ENCODE measurements around the gene IL18RAP. TPM values are rescaled to one million over a fixed set of nuclear protein-coding genes. Genes with fewer than 3 reads are reported as not detected.

IL18RAP gene
- total and polyA plus RNA-seq, 2 experiments from 2014 or later, result not detected

GRCh38 chr2:102399499-102400141, 23.3 kb upstream of the IL18RAP start (continued):
- TF ChIP-seq, protein P1, sequence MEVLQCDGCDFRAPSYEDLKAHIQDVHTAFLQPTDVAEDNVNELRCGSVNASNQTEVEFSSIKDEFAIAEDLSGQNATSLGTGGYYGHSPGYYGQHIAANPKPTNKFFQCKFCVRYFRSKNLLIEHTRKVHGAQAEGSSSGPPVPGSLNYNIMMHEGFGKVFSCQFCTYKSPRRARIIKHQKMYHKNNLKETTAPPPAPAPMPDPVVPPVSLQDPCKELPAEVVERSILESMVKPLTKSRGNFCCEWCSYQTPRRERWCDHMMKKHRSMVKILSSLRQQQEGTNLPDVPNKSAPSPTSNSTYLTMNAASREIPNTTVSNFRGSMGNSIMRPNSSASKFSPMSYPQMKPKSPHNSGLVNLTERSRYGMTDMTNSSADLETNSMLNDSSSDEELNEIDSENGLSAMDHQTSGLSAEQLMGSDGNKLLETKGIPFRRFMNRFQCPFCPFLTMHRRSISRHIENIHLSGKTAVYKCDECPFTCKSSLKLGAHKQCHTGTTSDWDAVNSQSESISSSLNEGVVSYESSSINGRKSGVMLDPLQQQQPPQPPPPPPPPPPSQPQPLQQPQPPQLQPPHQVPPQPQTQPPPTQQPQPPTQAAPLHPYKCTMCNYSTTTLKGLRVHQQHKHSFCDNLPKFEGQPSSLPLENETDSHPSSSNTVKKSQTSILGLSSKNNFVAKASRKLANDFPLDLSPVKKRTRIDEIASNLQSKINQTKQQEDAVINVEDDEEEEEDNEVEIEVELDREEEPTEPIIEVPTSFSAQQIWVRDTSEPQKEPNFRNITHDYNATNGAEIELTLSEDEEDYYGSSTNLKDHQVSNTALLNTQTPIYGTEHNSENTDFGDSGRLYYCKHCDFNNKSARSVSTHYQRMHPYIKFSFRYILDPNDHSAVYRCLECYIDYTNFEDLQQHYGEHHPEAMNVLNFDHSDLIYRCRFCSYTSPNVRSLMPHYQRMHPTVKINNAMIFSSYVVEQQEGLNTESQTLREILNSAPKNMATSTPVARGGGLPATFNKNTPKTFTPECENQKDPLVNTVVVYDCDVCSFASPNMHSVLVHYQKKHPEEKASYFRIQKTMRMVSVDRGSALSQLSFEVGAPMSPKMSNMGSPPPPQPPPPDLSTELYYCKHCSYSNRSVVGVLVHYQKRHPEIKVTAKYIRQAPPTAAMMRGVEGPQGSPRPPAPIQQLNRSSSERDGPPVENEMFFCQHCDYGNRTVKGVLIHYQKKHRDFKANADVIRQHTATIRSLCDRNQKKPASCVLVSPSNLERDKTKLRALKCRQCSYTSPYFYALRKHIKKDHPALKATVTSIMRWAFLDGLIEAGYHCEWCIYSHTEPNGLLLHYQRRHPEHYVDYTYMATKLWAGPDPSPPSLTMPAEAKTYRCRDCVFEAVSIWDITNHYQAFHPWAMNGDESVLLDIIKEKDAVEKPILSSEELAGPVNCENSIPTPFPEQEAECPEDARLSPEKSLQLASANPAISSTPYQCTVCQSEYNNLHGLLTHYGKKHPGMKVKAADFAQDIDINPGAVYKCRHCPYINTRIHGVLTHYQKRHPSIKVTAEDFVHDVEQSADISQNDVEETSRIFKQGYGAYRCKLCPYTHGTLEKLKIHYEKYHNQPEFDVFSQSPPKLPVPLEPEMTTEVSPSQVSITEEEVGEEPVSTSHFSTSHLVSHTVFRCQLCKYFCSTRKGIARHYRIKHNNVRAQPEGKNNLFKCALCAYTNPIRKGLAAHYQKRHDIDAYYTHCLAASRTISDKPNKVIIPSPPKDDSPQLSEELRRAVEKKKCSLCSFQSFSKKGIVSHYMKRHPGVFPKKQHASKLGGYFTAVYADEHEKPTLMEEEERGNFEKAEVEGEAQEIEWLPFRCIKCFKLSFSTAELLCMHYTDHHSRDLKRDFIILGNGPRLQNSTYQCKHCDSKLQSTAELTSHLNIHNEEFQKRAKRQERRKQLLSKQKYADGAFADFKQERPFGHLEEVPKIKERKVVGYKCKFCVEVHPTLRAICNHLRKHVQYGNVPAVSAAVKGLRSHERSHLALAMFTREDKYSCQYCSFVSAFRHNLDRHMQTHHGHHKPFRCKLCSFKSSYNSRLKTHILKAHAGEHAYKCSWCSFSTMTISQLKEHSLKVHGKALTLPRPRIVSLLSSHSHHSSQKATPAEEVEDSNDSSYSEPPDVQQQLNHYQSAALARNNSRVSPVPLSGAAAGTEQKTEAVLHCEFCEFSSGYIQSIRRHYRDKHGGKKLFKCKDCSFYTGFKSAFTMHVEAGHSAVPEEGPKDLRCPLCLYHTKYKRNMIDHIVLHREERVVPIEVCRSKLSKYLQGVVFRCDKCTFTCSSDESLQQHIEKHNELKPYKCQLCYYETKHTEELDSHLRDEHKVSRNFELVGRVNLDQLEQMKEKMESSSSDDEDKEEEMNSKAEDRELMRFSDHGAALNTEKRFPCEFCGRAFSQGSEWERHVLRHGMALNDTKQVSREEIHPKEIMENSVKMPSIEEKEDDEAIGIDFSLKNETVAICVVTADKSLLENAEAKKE (CRISPR knock-in tag; IDR thresholded peaks at IDR 0.05), result no peak
- TF ChIP-seq POLR2AphosphoS5 (IDR thresholded peaks at IDR 0.05; ENCODE audit: low read depth) (no peak), ZNF114 (CRISPR knock-in tag; IDR thresholded peaks at IDR 0.05) (no peak)
- TF ChIP-seq, protein P2, sequence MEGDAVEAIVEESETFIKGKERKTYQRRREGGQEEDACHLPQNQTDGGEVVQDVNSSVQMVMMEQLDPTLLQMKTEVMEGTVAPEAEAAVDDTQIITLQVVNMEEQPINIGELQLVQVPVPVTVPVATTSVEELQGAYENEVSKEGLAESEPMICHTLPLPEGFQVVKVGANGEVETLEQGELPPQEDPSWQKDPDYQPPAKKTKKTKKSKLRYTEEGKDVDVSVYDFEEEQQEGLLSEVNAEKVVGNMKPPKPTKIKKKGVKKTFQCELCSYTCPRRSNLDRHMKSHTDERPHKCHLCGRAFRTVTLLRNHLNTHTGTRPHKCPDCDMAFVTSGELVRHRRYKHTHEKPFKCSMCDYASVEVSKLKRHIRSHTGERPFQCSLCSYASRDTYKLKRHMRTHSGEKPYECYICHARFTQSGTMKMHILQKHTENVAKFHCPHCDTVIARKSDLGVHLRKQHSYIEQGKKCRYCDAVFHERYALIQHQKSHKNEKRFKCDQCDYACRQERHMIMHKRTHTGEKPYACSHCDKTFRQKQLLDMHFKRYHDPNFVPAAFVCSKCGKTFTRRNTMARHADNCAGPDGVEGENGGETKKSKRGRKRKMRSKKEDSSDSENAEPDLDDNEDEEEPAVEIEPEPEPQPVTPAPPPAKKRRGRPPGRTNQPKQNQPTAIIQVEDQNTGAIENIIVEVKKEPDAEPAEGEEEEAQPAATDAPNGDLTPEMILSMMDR (conservative IDR thresholded peaks at IDR 0.05; ENCODE audit: low read depth in 2 of 2), result no peak

DNA sequence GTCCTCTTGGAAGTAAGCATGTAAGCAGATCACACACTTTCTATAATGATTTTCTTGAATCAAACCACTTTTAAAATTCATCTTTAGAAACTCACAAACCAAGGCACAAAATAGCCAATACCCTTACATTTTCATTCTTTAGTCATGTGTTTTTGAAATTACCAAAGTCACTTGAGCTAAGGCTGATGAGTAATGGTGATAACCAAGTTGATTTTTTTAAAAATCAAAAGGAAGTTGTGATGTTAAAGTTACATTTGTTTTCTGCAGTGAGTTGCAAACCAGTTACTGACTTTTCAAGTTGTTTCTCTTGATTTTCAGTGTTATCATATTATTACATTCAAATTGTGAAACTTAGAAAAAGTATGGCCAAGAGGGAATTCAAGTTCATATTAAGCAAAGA, 21.5 kb upstream of the IL18RAP start:
- Mint-ChIP-seq H3K9me3 (no peaks in the 10 kb centered on the region), H3K4me3 (no peak overlapping the region), H3K36me3 (ENCODE audit: low read depth) (no peaks in the 10 kb centered on the region), H3K27me3 (ENCODE audit: insufficient read depth, low read depth, poor library complexity) (no peaks in the 10 kb centered on the region), H3K27ac (no peak overlapping the region), H3K4me1 (no peaks in the 10 kb centered on the region)
- ATAC-seq (no peak), DNase-seq (ENCODE audit: low spot score) (no peak)
- Histone ChIP-seq H3K4me3 (no peak overlapping the region), H4K20me1 (replicated peaks; ENCODE audit: insufficient read depth) (no peaks in the 10 kb centered on the region), H3F3A (replicated peaks; ENCODE audit: low read depth) (no peaks in the 10 kb centered on the region), H3K36me3 (ENCODE audit: insufficient read depth) (no peaks in the 10 kb centered on the region), H3K4me1 (ENCODE audit: insufficient read depth) (no peaks in the 10 kb centered on the region), H3K27ac (ENCODE audit: low read depth) (no peak overlapping the region), H3K79me2 (replicated peaks; ENCODE audit: insufficient read depth) (no peaks in the 10 kb centered on the region), H3K4me2 (no peak overlapping the region), H3K9me2 (ENCODE audit: insufficient read depth) (no peaks in the 10 kb centered on the region), H3K27me3 (ENCODE audit: insufficient read depth) (no peaks in the 10 kb centered on the region), H2AFZ (no peak overlapping the region)
- TF ChIP-seq REST (IDR thresholded peaks at IDR 0.05; ENCODE audit: unreplicated experiment) (no peak), NANOG (IDR thresholded peaks at IDR 0.05; ENCODE audit: borderline replicate concordance) (no peak), POLR2AphosphoS5 (IDR thresholded peaks at IDR 0.05; ENCODE audit: low read depth) (no peak), EZH2 (IDR thresholded peaks at IDR 0.05; ENCODE audit: low read depth, unreplicated experiment) (no peak), CREB1 (CRISPR knock-in tag; IDR thresholded peaks at IDR 0.05; ENCODE audit: low read depth) (no peak), STAT1 (IDR thresholded peaks at IDR 0.05; ENCODE audit: unreplicated experiment) (no peak), ZNF114 (CRISPR knock-in tag; IDR thresholded peaks at IDR 0.05) (no peak), ZNF331 (CRISPR knock-in tag; IDR thresholded peaks at IDR 0.05; ENCODE audit: low read depth) (no peak), JUNB (IDR thresholded peaks at IDR 0.05; ENCODE audit: unreplicated experiment) (no peak)
- TF ChIP-seq, protein P2 (conservative IDR thresholded peaks at IDR 0.05; ENCODE audit: low read depth in 2 of 2), result no peak

All from GM23338 (cell line).